CD4-positive, alpha-beta T cell (primary cell): ENCODE results near the gene TMEM63C. TPM values are rescaled to one million over a fixed set of nuclear protein-coding genes. Genes with fewer than 3 reads are reported as not detected.

Experiments
- ATAC-seq: fragments of 200-7000 bp; cut with Tn5 transposase; one replicate; pipeline ENCODE4 v1.10.0; 2022; ENCODE audit warnings: mild to moderate bottlenecking; ENCODE audit not compliant: poor library complexity
- CTCF ChIA-PET: fragments of 350-600 bp; sonication (Branson Sonifier 250); formaldehyde crosslinking; loops from one replicate; lab custom pipeline; 2021; ENCODE audit warnings: antibody characterized with exemption, inconsistent platforms; lab: Charles Lee
- POLR2A ChIA-PET: fragments of 350-600 bp; sonication (Branson Sonifier 250); formaldehyde crosslinking; loops from one replicate; lab custom pipeline; 2021; ENCODE audit warnings: antibody characterized with exemption, inconsistent platforms; lab: Charles Lee
- DNase-seq, 14 experiments: peaks; one replicate each; pipeline ENCODE4 v3.0.0-alpha.2; 2013 to 2020; ENCODE audit warnings: mixed read lengths in 2 of 14
- H3K27ac ChIP-seq, 2 donors: one replicate each; pipeline versions ENCODE4 v1.5.1 to v1.7.0; 2013; ENCODE audit warnings: low read length in 2 of 2, low read depth in 1 of 2, mild to moderate bottlenecking in 1 of 2
- H3K27me3 ChIP-seq, 2 experiments: 1 replicate in 1 of 2; 2 replicates in 1 of 2; pipeline versions ENCODE4 v1.6.1 to v1.7.0; 2013; ENCODE audit warnings: low read length in 2 of 2, control low read depth in 1 of 2, mild to moderate bottlenecking in 1 of 2, moderate library complexity in 1 of 2; ENCODE audit not compliant: insufficient read depth in 2 of 2, control insufficient read depth in 1 of 2
- H3K36me3 ChIP-seq: one replicate; pipeline ENCODE4 v1.6.1; 2013; ENCODE audit warnings: low read length, control low read depth; ENCODE audit not compliant: insufficient read depth
- H3K4me1 ChIP-seq: one replicate; pipeline ENCODE4 v1.6.1; 2013; ENCODE audit warnings: low read length, control low read depth; ENCODE audit not compliant: insufficient read depth
- H3K4me3 ChIP-seq: one replicate; pipeline ENCODE4 v1.5.1; 2013; ENCODE audit warnings: mild to moderate bottlenecking, low read length, moderate library complexity
- H3K9me3 ChIP-seq, 2 experiments: 1 replicate in 1 of 2; 2 replicates in 1 of 2; pipeline versions ENCODE4 v1.6.1 to v1.7.0; 2013; ENCODE audit warnings: low read length in 2 of 2, mild to moderate bottlenecking in 2 of 2, control low read depth in 1 of 2, moderate library complexity in 1 of 2; ENCODE audit not compliant: control insufficient read depth in 1 of 2, insufficient read depth in 1 of 2
- H3K27ac Mint-ChIP-seq: one replicate; pipeline ENCODE4 v1.8.0; 2020; ENCODE audit warnings: mixed read lengths
- H3K27me3 Mint-ChIP-seq: one replicate; pipeline ENCODE4 v1.8.0; 2021; ENCODE audit warnings: mixed read lengths
- H3K36me3 Mint-ChIP-seq: one replicate; pipeline ENCODE4 v1.8.0; 2021; ENCODE audit warnings: low read depth, mixed read lengths
- H3K4me1 Mint-ChIP-seq: one replicate; pipeline ENCODE4 v1.8.0; 2021; ENCODE audit warnings: low read depth, mixed read lengths
- H3K4me3 Mint-ChIP-seq: one replicate; pipeline ENCODE4 v1.8.0; 2020; ENCODE audit warnings: mild to moderate bottlenecking, mixed read lengths
- H3K9me3 Mint-ChIP-seq: one replicate; pipeline ENCODE4 v1.8.0; 2020; ENCODE audit warnings: mixed read lengths
- CTCF ChIP-seq: fragments of 200-600 bp; IDR thresholded peaks from one replicate; pipeline ENCODE4 v1.8.0; 2022; ENCODE audit warnings: antibody characterized with exemption, mild to moderate bottlenecking
- intact Hi-C, 2 experiments: fragments of 100-400 bp; cut with DNase I in 1 of 2; cut with micrococcal nuclease in 1 of 2; formaldehyde crosslinking; loops; one replicate each; pipeline versions ENCODE4 v1.15.1 to v1.9.0; 2023 to 2025; cut with DNase I, micrococcal nuclease
- total RNA-seq, 174 experiments: library from RNA in 2 of 174; stranded (reverse) in 2 of 174; gene quantifications; one replicate each; pipeline ENCODE4 v1.2.3 and lab custom pipeline; 2021 to 2026

Gene TMEM63C
- total RNA-seq, 2 experiments from 2014 or later = 0.58 to 0.89 TPM

DNA sequence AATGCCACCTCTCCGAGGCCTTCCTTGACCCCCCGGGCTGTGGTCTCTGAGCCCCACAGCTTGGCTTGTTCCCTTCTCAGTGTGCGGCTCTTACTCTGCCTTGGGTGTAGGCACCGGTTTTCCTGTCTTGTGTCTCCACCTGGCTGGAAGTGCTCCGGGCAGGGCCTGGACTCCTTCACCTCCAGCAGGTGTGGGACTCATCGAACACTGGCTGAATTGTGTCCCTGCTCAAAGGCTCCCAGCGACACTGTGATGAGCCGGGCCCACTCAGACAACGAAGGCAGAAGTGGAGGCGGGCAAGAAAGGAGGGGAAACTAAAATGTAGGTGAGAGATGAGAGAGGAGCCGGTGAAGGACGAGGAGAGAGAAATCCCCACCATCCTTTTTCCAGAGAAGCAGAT lies 18.0 kb downstream of the TMEM63C start:
- no peak overlapping the region for H3K27ac Mint-ChIP-seq
- no peak overlapping the region for H3K4me3 Mint-ChIP-seq
- ChIA-PET CTCF (no interaction called here), POLR2A (no interaction called here)
- no peak overlapping the region for H3K4me3 ChIP-seq
- H3K9me3 ChIP-seq = peaks cover 0 to 4% of the 10 kb centered on the region in 2 experiments
- H3K4me1 Mint-ChIP-seq = no peaks in the 10 kb centered on the region
- H3K27me3 ChIP-seq = peaks cover 0 to 5% of the 10 kb centered on the region in 2 experiments
- H3K9me3 Mint-ChIP-seq = no peaks in the 10 kb centered on the region
- ATAC-seq (no peak), DNase-seq (no peak)
- no peak overlapping the region for H3K27ac ChIP-seq
- intact Hi-C loops = no loop called here
- no peaks in the 10 kb centered on the region for H3K36me3 ChIP-seq
- TF ChIP-seq CTCF = no peak
- no peaks in the 10 kb centered on the region for H3K36me3 Mint-ChIP-seq
- H3K27me3 Mint-ChIP-seq = peaks cover 30% of the 10 kb centered on the region
- no peaks in the 10 kb centered on the region for H3K4me1 ChIP-seq

- Mint-ChIP-seq H3K4me3 (no peak overlapping the region), H3K36me3 (no peaks in the 10 kb centered on the region), H3K9me3 (no peaks in the 10 kb centered on the region), H3K27ac (no peak overlapping the region), H3K4me1 (no peaks in the 10 kb centered on the region), H3K27me3 (peaks cover 30% of the 10 kb centered on the region)
- DNase-seq = no peak
- Histone ChIP-seq H3K27ac (no peak overlapping the region), H3K4me3 (no peak overlapping the region), H3K4me1 (no peaks in the 10 kb centered on the region), H3K9me3 (peaks cover 0 to 4% of the 10 kb centered on the region in 2 experiments), H3K36me3 (no peaks in the 10 kb centered on the region), H3K27me3 (peaks cover 0 to 5% of the 10 kb centered on the region in 2 experiments)
- no peak for ATAC-seq
- intact Hi-C loops = no loop called here
- ChIA-PET CTCF (no interaction called here), POLR2A (no interaction called here)
- TF ChIP-seq CTCF = no peak
These were observed 18.9 kb downstream of the TMEM63C start for GRCh38 chr14:77200406-77200985.

- H3K4me3 ChIP-seq = no peak overlapping the region
- intact Hi-C loops = no loop called here
- POLR2A ChIA-PET = no interaction called here
- Mint-ChIP-seq H3K4me3 (no peak overlapping the region), H3K27me3 (peaks cover 30% of the 10 kb centered on the region), H3K36me3 (no peaks in the 10 kb centered on the region), H3K4me1 (no peaks in the 10 kb centered on the region), H3K9me3 (no peaks in the 10 kb centered on the region), H3K27ac (no peak overlapping the region)
- no peaks in the 10 kb centered on the region for H3K36me3 ChIP-seq
- no peak overlapping the region for H3K27ac ChIP-seq
- ATAC-seq = no peak
- no peaks in the 10 kb centered on the region for H3K4me1 ChIP-seq
- H3K27me3 ChIP-seq = peaks cover 0 to 5% of the 10 kb centered on the region in 2 experiments
- no peak for TF ChIP-seq CTCF
- no peak for DNase-seq
- no peaks in the 10 kb centered on the region for H3K9me3 ChIP-seq
- CTCF ChIA-PET = no interaction called here
These were observed 20.1 kb downstream of the TMEM63C start for GRCh38 chr14:77201696-77202095.
